OCI-LY1 (cell line): ENCODE measurements around the gene DOK6.

Experiments used
- EZH2 ChIP-seq: fragments of 200-600 bp; sonication (generic), shearing (Covaris generic); IDR thresholded peaks from 2 replicates; pipeline ENCODE4 v1.8.0; 2017; ENCODE audit warnings: borderline replicate concordance, mixed run types, mild to moderate bottlenecking, antibody characterized with exemption, low read length, moderate library complexity, mixed read lengths
- TF ChIP-seq, protein P1 (sequence below): fragments of 200-600 bp; sonication (generic), shearing (Covaris generic); IDR thresholded peaks from 2 replicates; pipeline ENCODE4 v1.5.1; 2017; ENCODE audit warnings: mild to moderate bottlenecking, antibody characterized with exemption, low read length, moderate library complexity, mixed read lengths

DNA sequence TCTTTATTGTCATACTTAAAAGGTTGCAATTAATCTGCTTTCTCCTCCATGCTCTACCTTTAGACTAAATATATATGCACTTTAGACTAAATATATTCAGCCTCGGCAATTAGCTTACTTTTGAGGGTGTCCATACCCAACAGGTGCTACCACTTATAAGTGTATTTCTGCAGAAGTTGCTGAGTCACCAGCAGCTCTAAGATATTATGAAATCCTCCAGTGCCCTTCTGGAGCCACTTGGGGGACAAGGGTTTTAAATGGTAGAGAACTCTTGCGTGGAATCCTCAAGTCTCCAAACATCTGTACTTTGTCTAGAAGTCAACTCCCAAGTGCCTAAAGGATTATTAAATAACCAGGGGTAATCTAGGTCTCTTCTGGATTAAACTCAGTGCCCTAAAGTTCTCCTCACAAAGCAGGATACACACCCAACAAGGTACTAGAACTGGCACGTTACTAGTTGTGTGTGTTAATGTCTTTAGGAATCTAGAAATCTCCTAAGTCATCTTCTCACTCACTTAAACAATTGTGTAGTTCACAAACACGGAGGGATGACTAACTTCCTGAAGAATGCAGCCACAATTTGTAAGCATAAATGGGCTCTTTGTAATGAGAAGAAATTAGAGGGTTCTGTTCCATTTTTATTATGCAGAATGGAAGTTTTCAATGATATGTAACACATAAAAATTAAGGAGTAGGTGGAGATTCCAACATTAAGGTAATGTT lies 387.3 kb downstream of the DOK6 start:
- TF ChIP-seq, protein P1, sequence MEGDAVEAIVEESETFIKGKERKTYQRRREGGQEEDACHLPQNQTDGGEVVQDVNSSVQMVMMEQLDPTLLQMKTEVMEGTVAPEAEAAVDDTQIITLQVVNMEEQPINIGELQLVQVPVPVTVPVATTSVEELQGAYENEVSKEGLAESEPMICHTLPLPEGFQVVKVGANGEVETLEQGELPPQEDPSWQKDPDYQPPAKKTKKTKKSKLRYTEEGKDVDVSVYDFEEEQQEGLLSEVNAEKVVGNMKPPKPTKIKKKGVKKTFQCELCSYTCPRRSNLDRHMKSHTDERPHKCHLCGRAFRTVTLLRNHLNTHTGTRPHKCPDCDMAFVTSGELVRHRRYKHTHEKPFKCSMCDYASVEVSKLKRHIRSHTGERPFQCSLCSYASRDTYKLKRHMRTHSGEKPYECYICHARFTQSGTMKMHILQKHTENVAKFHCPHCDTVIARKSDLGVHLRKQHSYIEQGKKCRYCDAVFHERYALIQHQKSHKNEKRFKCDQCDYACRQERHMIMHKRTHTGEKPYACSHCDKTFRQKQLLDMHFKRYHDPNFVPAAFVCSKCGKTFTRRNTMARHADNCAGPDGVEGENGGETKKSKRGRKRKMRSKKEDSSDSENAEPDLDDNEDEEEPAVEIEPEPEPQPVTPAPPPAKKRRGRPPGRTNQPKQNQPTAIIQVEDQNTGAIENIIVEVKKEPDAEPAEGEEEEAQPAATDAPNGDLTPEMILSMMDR, result no peak
- TF ChIP-seq EZH2, result no peak
